Astrocyte (in vitro differentiated cells and primary cell): ENCODE measurements around the gene NTRK3. TPM values are rescaled to one million over a fixed set of nuclear protein-coding genes. Genes with fewer than 3 reads are reported as not detected.
"Not testable (repeated sequence)": the region's sequence is repeated elsewhere in the genome, so short reads cannot be mapped to it uniquely, and the experiment has no call there.

Experiments used
- DNase-seq: peaks from one replicate; pipeline ENCODE4 v3.0.0-alpha.2; 2010; ENCODE audit warnings: low read depth
- FAIRE-seq: peaks from 2 replicates; lab custom pipeline; 2011; peaks lifted over from hg19 to GRCh38; lab: Jason Lieb, UNC
- H2AFZ ChIP-seq: 2 replicates; pipeline ENCODE4 v1.6.0; 2012; ENCODE audit warnings: low read depth, low read length, inconsistent platforms
- H3K27ac ChIP-seq: 2 replicates; pipeline ENCODE4 v1.5.1; 2011; ENCODE audit warnings: low read depth, low read length, inconsistent platforms
- H3K27me3 ChIP-seq: 2 replicates; pipeline ENCODE4 v1.6.0; 2011; ENCODE audit warnings: low read length, inconsistent platforms; ENCODE audit not compliant: insufficient read depth
- H3K36me3 ChIP-seq: 2 replicates; pipeline ENCODE4 v1.5.1; 2011; ENCODE audit warnings: low read length, inconsistent platforms; ENCODE audit not compliant: insufficient read depth
- H3K4me1 ChIP-seq: 2 replicates; pipeline ENCODE4 v1.5.1; 2011; ENCODE audit warnings: low read length, inconsistent platforms; ENCODE audit not compliant: insufficient read depth
- H3K4me2 ChIP-seq: 2 replicates; pipeline ENCODE4 v1.6.0; 2012; ENCODE audit warnings: low read length, inconsistent platforms
- H3K4me3 ChIP-seq: 2 replicates; pipeline ENCODE4 v1.5.1; 2011; ENCODE audit warnings: low read depth, mild to moderate bottlenecking, low read length, inconsistent platforms; ENCODE audit not compliant: insufficient read depth
- H3K79me2 ChIP-seq: 2 replicates; pipeline ENCODE4 v1.6.0; 2012; ENCODE audit warnings: mild to moderate bottlenecking, low read length, inconsistent platforms; ENCODE audit not compliant: insufficient read depth
- H3K9ac ChIP-seq: 2 replicates; pipeline ENCODE4 v1.6.0; 2012; ENCODE audit warnings: mild to moderate bottlenecking, low read length, inconsistent platforms
- H3K9me3 ChIP-seq: 2 replicates; pipeline ENCODE4 v1.5.1; 2012; ENCODE audit warnings: low read depth, mild to moderate bottlenecking, low read length, inconsistent platforms; ENCODE audit not compliant: insufficient read depth
- H4K20me1 ChIP-seq: 2 replicates; pipeline ENCODE4 v1.6.0; 2012; ENCODE audit warnings: low read length, inconsistent platforms; ENCODE audit not compliant: insufficient read depth
- H3K27ac Mint-ChIP-seq: one replicate; pipeline ENCODE4 v1.8.0; 2021; ENCODE audit warnings: mild to moderate bottlenecking, mixed read lengths; ENCODE audit not compliant: unreplicated experiment
- H3K27me3 Mint-ChIP-seq: one replicate; pipeline ENCODE4 v1.8.0; 2021; ENCODE audit warnings: low read depth, mixed read lengths; ENCODE audit not compliant: unreplicated experiment
- H3K36me3 Mint-ChIP-seq: one replicate; pipeline ENCODE4 v1.8.0; 2021; ENCODE audit warnings: low read depth, mixed read lengths; ENCODE audit not compliant: unreplicated experiment
- H3K4me1 Mint-ChIP-seq: one replicate; pipeline ENCODE4 v1.8.0; 2021; ENCODE audit warnings: low read depth, mixed read lengths; ENCODE audit not compliant: unreplicated experiment
- H3K4me3 Mint-ChIP-seq: one replicate; pipeline ENCODE4 v1.8.0; 2021; ENCODE audit warnings: mild to moderate bottlenecking, moderate library complexity, mixed read lengths; ENCODE audit not compliant: unreplicated experiment
- H3K9me3 Mint-ChIP-seq: one replicate; pipeline ENCODE4 v1.8.0; 2021; ENCODE audit warnings: mild to moderate bottlenecking, mixed read lengths; ENCODE audit not compliant: unreplicated experiment
- EZH2 ChIP-seq: IDR thresholded peaks from 2 replicates; pipeline ENCODE4 v1.6.1; 2012; ENCODE audit warnings: mild to moderate bottlenecking, low read length, inconsistent platforms; ENCODE audit not compliant: insufficient read depth
- total RNA-seq: library from RNA; stranded (reverse); gene quantifications from 2 replicates; pipeline ENCODE4 v1.2.1, GENCODE V29; 2021
- TF ChIP-seq, protein P1 (sequence below): IDR thresholded peaks from 2 replicates; pipeline ENCODE4 v1.5.1; 2011; ENCODE audit warnings: low read depth, mild to moderate bottlenecking, inconsistent platforms, low read length, moderate library complexity; ENCODE audit not compliant: insufficient read depth

Gene NTRK3
- total RNA-seq, 1 donor from 2014 or later, result 12.9 TPM

DNA sequence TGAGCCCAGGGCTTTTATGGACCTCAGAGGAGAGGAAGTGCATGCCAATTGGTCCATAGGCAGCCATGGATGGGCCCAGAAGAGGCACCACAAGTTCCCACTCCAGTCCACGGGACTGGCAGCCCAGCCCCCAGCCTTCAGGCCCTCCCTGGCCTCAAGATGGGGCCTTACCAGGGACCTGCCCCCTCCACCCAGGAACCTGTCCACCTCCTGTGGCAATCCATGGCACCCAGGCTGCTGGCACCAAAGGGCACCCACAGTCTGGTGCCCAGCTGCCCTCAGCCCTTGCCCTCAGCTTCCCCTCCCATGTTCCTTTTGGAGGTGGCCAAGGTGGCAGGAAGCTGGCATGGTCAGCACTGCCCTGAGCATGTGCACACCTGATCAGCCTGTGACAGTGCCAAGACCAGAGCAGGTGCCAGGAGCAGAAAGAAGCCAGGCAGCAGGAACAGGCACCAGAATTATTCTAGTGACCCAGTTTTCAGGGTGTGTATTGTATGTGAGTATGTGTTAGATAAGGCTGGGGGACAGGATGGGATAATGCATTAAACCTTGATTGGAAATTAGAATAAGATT is 415.0 kb downstream of the NTRK3 start:
- H2AFZ ChIP-seq, result no peak overlapping the region
- no peaks in the 10 kb centered on the region for H3K9me3 Mint-ChIP-seq
- no peaks in the 10 kb centered on the region for H3K36me3 Mint-ChIP-seq
- DNase-seq (no peak), FAIRE-seq (no peak)
- TF ChIP-seq, protein P1, sequence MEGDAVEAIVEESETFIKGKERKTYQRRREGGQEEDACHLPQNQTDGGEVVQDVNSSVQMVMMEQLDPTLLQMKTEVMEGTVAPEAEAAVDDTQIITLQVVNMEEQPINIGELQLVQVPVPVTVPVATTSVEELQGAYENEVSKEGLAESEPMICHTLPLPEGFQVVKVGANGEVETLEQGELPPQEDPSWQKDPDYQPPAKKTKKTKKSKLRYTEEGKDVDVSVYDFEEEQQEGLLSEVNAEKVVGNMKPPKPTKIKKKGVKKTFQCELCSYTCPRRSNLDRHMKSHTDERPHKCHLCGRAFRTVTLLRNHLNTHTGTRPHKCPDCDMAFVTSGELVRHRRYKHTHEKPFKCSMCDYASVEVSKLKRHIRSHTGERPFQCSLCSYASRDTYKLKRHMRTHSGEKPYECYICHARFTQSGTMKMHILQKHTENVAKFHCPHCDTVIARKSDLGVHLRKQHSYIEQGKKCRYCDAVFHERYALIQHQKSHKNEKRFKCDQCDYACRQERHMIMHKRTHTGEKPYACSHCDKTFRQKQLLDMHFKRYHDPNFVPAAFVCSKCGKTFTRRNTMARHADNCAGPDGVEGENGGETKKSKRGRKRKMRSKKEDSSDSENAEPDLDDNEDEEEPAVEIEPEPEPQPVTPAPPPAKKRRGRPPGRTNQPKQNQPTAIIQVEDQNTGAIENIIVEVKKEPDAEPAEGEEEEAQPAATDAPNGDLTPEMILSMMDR, result no peak
- no peak for TF ChIP-seq EZH2
- H3K36me3 ChIP-seq, result no peaks in the 10 kb centered on the region
- no peaks in the 10 kb centered on the region for H3K27me3 ChIP-seq
- no peaks in the 10 kb centered on the region for H3K9me3 ChIP-seq
- H3K27me3 Mint-ChIP-seq, result peaks cover 14% of the 10 kb centered on the region
- no peak overlapping the region for H3K4me3 Mint-ChIP-seq
- no peaks in the 10 kb centered on the region for H4K20me1 ChIP-seq
- H3K27ac Mint-ChIP-seq, result no peak overlapping the region
- no peak overlapping the region for H3K9ac ChIP-seq
- no peaks in the 10 kb centered on the region for H3K4me1 Mint-ChIP-seq
- H3K79me2 ChIP-seq, result no peaks in the 10 kb centered on the region
- H3K4me3 ChIP-seq, result no peak overlapping the region
- H3K4me2 ChIP-seq, result no peak overlapping the region
- H3K4me1 ChIP-seq, result no peaks in the 10 kb centered on the region
- no peak overlapping the region for H3K27ac ChIP-seq

DNA sequence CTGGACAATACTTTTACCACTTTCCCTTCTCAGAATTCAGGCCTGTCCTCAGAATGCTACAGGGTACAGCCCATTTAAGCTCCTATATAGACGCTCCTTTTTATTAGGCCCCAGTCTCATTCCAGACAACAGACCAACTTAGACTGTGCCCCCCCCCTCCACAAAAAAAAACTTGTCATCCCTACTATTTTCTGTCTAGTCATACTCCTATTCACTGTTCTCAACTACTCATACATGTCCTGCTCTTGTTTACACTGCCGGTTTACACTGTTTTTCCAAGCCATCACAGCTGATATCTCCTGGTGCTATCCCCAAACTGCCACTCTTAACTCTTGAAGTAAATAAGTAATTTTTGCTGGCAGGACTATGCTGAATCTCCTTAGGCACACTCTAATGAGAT is 420.7 kb downstream of the NTRK3 start:
- H3K79me2 ChIP-seq, H3K4me1 ChIP-seq, H4K20me1 ChIP-seq, H3K27ac ChIP-seq, DNase-seq, H3K27me3 ChIP-seq, H3K9ac ChIP-seq, H3K4me3 Mint-ChIP-seq, H3K4me1 Mint-ChIP-seq, H3K4me2 ChIP-seq, H3K27ac Mint-ChIP-seq, H3K9me3 ChIP-seq, FAIRE-seq, H3K4me3 ChIP-seq, H2AFZ ChIP-seq, H3K36me3 Mint-ChIP-seq, H3K9me3 Mint-ChIP-seq, H3K36me3 ChIP-seq: not testable (repeated sequence)
- H3K27me3 Mint-ChIP-seq, result peaks cover 13% of the 10 kb centered on the region

DNA sequence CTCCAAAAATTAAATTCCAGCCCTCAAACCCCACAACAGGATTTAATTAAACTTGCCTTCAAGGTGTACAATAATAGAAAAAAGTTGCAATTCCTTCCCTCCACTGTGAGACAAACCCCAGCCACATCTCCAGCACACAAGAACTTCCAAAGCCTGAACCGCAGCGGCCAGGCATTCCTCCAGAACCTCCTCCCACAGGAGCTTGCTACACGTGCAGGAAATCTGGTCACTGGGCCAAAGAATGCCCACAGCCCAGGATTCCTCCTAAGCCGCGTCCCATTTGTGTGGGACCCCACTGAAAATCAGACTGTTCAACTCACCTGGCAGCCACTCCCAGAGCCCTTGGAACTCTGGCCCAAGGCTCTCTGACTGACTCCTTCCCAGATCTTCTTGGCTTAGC is 423.2 kb downstream of the NTRK3 start:
- not testable (repeated sequence) for H3K36me3 Mint-ChIP-seq, H3K4me1 ChIP-seq, H3K9ac ChIP-seq, H3K27me3 ChIP-seq, H3K4me2 ChIP-seq, DNase-seq, H3K79me2 ChIP-seq, FAIRE-seq, H3K4me3 ChIP-seq, H3K9me3 Mint-ChIP-seq, H2AFZ ChIP-seq, H3K4me3 Mint-ChIP-seq, H3K4me1 Mint-ChIP-seq, H3K27ac Mint-ChIP-seq, H4K20me1 ChIP-seq, H3K36me3 ChIP-seq, H3K27ac ChIP-seq, H3K9me3 ChIP-seq
- H3K27me3 Mint-ChIP-seq, result peaks cover 16% of the 10 kb centered on the region
